Transverse colon (tissue), 4 donors: Measurements from ENCODE around the gene STARD10.
A peak's percentile ranks its signal among the peaks of the same experiment; 100 is the strongest.

Experiments
- POLR2A ChIP-seq: fragments of 450-650 bp; IDR thresholded peaks from one replicate; pipeline ENCODE4 v1.6.1; 2016; ENCODE audit warnings: antibody characterized with exemption, mild to moderate bottlenecking, moderate library complexity
- POLR2AphosphoS5 ChIP-seq, 3 donors: sonication (generic); formaldehyde crosslinking; IDR thresholded peaks; one replicate each; pipeline ENCODE4 v1.6.1; 2016; ENCODE audit warnings: antibody characterized with exemption in 3 of 3
- TF ChIP-seq, protein P1 (sequence below), 5 experiments: fragments of 200-600 bp in 3 of 5; fragments of 450-650 bp in 2 of 5; sonication (generic) in 3 of 5; IDR thresholded peaks; 1 replicate in 2 of 5; 2 replicates in 3 of 5; pipeline ENCODE4 v1.5.1; 2016 to 2017; ENCODE audit warnings: antibody characterized with exemption in 5 of 5, inconsistent platforms in 3 of 5, mild to moderate bottlenecking in 2 of 5, moderate library complexity in 1 of 5

DNA sequence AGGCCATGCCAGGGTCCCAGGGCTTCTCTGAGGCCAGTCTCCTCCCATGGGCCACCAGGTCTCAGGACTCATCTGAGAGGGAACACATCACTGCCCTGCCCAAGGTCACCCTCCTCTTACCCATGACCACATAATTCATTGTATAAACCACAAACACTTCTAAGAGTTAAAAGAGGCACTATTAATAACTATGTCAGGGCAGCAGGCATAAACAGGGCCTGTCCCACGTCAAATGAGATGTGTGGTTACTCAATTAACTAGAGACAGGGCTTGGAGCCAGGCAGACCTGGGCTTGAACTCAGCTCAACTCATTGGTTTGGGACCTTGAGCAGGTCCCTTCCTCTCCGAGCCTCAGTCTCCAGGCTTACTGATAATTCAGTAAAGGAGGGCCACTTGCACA lies 74.7 kb downstream of the STARD10 start:
- TF ChIP-seq POLR2AphosphoS5 (IDR thresholded peaks at IDR 0.05): peak in 2 of 3 donors; percentile 20 to 27
- TF ChIP-seq, protein P1, sequence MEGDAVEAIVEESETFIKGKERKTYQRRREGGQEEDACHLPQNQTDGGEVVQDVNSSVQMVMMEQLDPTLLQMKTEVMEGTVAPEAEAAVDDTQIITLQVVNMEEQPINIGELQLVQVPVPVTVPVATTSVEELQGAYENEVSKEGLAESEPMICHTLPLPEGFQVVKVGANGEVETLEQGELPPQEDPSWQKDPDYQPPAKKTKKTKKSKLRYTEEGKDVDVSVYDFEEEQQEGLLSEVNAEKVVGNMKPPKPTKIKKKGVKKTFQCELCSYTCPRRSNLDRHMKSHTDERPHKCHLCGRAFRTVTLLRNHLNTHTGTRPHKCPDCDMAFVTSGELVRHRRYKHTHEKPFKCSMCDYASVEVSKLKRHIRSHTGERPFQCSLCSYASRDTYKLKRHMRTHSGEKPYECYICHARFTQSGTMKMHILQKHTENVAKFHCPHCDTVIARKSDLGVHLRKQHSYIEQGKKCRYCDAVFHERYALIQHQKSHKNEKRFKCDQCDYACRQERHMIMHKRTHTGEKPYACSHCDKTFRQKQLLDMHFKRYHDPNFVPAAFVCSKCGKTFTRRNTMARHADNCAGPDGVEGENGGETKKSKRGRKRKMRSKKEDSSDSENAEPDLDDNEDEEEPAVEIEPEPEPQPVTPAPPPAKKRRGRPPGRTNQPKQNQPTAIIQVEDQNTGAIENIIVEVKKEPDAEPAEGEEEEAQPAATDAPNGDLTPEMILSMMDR (IDR thresholded peaks at IDR 0.05): no peak
- TF ChIP-seq POLR2A: no peak
